ENCODE data around the gene ADAMTS7.
"Not testable (repeated sequence)": the region's sequence is repeated elsewhere in the genome, so short reads cannot be mapped to it uniquely, and the experiment has no call there.

DNA sequence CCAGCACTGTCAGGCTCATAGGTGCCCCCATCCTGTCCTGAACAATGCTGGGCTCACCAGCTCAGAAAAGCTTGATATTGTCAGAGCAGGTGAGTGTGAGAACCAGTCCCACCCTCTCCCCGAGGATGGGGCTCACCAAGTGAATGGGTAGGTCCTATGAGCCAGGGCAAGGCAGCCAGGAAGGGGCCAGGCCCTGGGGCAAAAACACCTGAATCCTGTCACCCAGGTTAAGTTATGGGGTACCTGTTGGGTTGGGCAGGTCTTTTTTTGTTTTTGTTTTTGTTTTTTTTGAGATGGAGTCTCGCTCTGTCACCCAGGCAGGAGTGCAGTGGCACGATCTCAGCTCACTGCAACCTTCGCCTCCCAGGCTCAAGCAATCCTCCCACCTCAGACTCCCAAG lies 16.8 kb downstream of the ADAMTS7 start:
- TF ChIP-seq, protein P1, sequence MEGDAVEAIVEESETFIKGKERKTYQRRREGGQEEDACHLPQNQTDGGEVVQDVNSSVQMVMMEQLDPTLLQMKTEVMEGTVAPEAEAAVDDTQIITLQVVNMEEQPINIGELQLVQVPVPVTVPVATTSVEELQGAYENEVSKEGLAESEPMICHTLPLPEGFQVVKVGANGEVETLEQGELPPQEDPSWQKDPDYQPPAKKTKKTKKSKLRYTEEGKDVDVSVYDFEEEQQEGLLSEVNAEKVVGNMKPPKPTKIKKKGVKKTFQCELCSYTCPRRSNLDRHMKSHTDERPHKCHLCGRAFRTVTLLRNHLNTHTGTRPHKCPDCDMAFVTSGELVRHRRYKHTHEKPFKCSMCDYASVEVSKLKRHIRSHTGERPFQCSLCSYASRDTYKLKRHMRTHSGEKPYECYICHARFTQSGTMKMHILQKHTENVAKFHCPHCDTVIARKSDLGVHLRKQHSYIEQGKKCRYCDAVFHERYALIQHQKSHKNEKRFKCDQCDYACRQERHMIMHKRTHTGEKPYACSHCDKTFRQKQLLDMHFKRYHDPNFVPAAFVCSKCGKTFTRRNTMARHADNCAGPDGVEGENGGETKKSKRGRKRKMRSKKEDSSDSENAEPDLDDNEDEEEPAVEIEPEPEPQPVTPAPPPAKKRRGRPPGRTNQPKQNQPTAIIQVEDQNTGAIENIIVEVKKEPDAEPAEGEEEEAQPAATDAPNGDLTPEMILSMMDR (IDR thresholded peaks at IDR 0.05) = not testable (repeated sequence)
- TF ChIP-seq POLR2A (IDR thresholded peaks at IDR 0.05) = not testable (repeated sequence)

Data from uterus (tissue), 2 donors.